SK-N-SH (cell line): ENCODE data around the gene SMIM14. TPM values are rescaled to one million over a fixed set of nuclear protein-coding genes. Genes with fewer than 3 reads are reported as not detected.
A peak's percentile ranks its signal among the peaks of the same experiment; 100 is the strongest.

Experiments
- CTCF ChIA-PET: fragments of 300-600, 350-600 bp; formaldehyde crosslinking; extraction: SDS; loops from one replicate; lab custom pipeline; 2021; lab: Yijun Ruan, JAX
- POLR2A ChIA-PET: fragments of 350-600 bp; sonication (Branson Sonifier 250); formaldehyde crosslinking; extraction: SDS; loops from one replicate; lab custom pipeline; 2020; ENCODE audit warnings: antibody characterized with exemption, inconsistent platforms; lab: Yijun Ruan, JAX
- DNase-seq: peaks from one replicate; pipeline ENCODE4 v3.0.0; 2012
- H2AFZ ChIP-seq: fragments of 200-600 bp; sonication (generic); 2 replicates; pipeline ENCODE4 v1.8.1; 2016; ENCODE audit warnings: antibody characterized with exemption, mild to moderate bottlenecking, low read depth
- H3F3A ChIP-seq: fragments of 200-600 bp; sonication (generic); replicated peaks from 2 replicates; pipeline ENCODE3; 2016; ENCODE audit warnings: antibody characterized with exemption, mild to moderate bottlenecking; ENCODE audit not compliant: insufficient read depth
- H3K27ac ChIP-seq, 2 experiments: fragments of 200-500 bp in 1 of 2; fragments of 200-600 bp in 1 of 2; sonication (Bioruptor generic) in 1 of 2; sonication (generic), shearing (Covaris generic) in 1 of 2; 2 replicates each; pipeline versions ENCODE4 v1.5.1 to v1.6.1; 2014 to 2016; ENCODE audit warnings: low read depth in 2 of 2, inconsistent platforms in 1 of 2, low read length in 1 of 2, mild to moderate bottlenecking in 1 of 2, mixed read lengths in 1 of 2
- H3K27me3 ChIP-seq: fragments of 200-600 bp; sonication (generic), shearing (Covaris generic); 2 replicates; pipeline ENCODE4 v1.6.1; 2016; ENCODE audit warnings: mixed run types; ENCODE audit not compliant: insufficient read depth
- H3K36me3 ChIP-seq, 2 experiments: fragments of 200-500 bp in 1 of 2; fragments of 200-600 bp in 1 of 2; sonication (Bioruptor generic) in 1 of 2; sonication (generic) in 1 of 2; replicated peaks in 1 of 2; 2 replicates each; pipeline versions ENCODE3 to v1.5.1; 2014 to 2016; ENCODE audit warnings: low read length in 1 of 2, mild to moderate bottlenecking in 1 of 2; ENCODE audit not compliant: insufficient read depth in 2 of 2, control insufficient read depth in 1 of 2
- H3K4me1 ChIP-seq, 2 experiments: fragments of 200-500 bp in 1 of 2; fragments of 200-600 bp in 1 of 2; sonication (Bioruptor generic) in 1 of 2; sonication (generic), shearing (Covaris generic) in 1 of 2; 2 replicates each; pipeline versions ENCODE4 v1.5.1 to v1.6.1; 2014 to 2016; ENCODE audit warnings: low read depth in 1 of 2, low read length in 1 of 2, mixed run types in 1 of 2; ENCODE audit not compliant: insufficient read depth in 2 of 2, control insufficient read depth in 1 of 2
- H3K4me2 ChIP-seq: fragments of 200-600 bp; sonication (generic), shearing (Covaris generic); 2 replicates; pipeline ENCODE4 v1.6.1; 2017; ENCODE audit warnings: mixed run types
- H3K4me3 ChIP-seq, 2 experiments: fragments of 200-500 bp in 1 of 2; fragments of 200-600 bp in 1 of 2; sonication (Bioruptor generic) in 1 of 2; sonication (generic), shearing (Covaris generic) in 1 of 2; 2 replicates each; pipeline versions ENCODE4 v1.5.1 to v1.8.1; 2014 to 2016; ENCODE audit warnings: low read depth in 2 of 2, inconsistent platforms in 1 of 2, low read length in 1 of 2, mild to moderate bottlenecking in 1 of 2, mixed read lengths in 1 of 2, moderate library complexity in 1 of 2
- H3K79me2 ChIP-seq: fragments of 200-600 bp; sonication (generic); 2 replicates; pipeline ENCODE4 v1.8.1; 2017; ENCODE audit warnings: mild to moderate bottlenecking; ENCODE audit not compliant: insufficient read depth
- H3K9ac ChIP-seq: fragments of 200-600 bp; sonication (generic); 2 replicates; pipeline ENCODE4 v1.6.1; 2017; ENCODE audit warnings: mixed run types
- H3K9me2 ChIP-seq: fragments of 200-600 bp; sonication (generic); 2 replicates; pipeline ENCODE4 v1.6.1; 2017; ENCODE audit warnings: mixed run types
- H3K9me3 ChIP-seq: fragments of 200-600 bp; sonication (generic); 2 replicates; pipeline ENCODE4 v1.6.1; 2017; ENCODE audit warnings: mixed run types, mild to moderate bottlenecking, moderate library complexity
- H4K20me1 ChIP-seq: fragments of 200-600 bp; sonication (generic); 2 replicates; pipeline ENCODE4 v1.6.1; 2017; ENCODE audit warnings: mild to moderate bottlenecking, mixed run types; ENCODE audit not compliant: insufficient read depth
- CHD2 ChIP-seq: fragments of 150-350 bp; IDR thresholded peaks from 2 replicates; pipeline ENCODE4 v1.6.1; 2018; ENCODE audit warnings: low read length; ENCODE audit not compliant: partially characterized antibody
- ELF1 ChIP-seq: IDR thresholded peaks from 2 replicates; pipeline ENCODE4 v1.4.0; 2012
- EP300 ChIP-seq, 2 experiments: IDR thresholded peaks; 2 replicates each; pipeline versions ENCODE4 v1.4.0 to v1.6.1; 2012; ENCODE audit warnings: borderline replicate concordance in 1 of 2, low read depth in 1 of 2, low read length in 1 of 2
- FOSL2 ChIP-seq: IDR thresholded peaks from 2 replicates; pipeline ENCODE4 v1.4.0; 2012; ENCODE audit warnings: low read depth, mild to moderate bottlenecking, moderate library complexity, borderline replicate concordance
- FOXJ3 ChIP-seq: sonication (generic); formaldehyde crosslinking; IDR thresholded peaks from 2 replicates; pipeline ENCODE4 v1.5.1; 2020; ENCODE audit warnings: mild to moderate bottlenecking, missing genetic modification reagents
- GABPA ChIP-seq: IDR thresholded peaks from 2 replicates; pipeline ENCODE4 v1.4.0; 2012; ENCODE audit warnings: low read depth, mild to moderate bottlenecking
- GATA2 ChIP-seq: sonication (generic); formaldehyde crosslinking; IDR thresholded peaks from 2 replicates; pipeline ENCODE4 v1.5.0; 2020; ENCODE audit warnings: mild to moderate bottlenecking, missing genetic modification reagents
- JUND ChIP-seq: IDR thresholded peaks from 2 replicates; pipeline ENCODE4 v1.4.0; 2012
- MEF2A ChIP-seq: IDR thresholded peaks from 2 replicates; pipeline ENCODE4 v1.4.0; 2012; ENCODE audit warnings: low read depth, borderline replicate concordance
- MXI1 ChIP-seq: IDR thresholded peaks from 2 replicates; pipeline ENCODE4 v1.6.1; 2012; ENCODE audit warnings: mild to moderate bottlenecking, low read depth, low read length, improper control_type of control experiment
- NFIC ChIP-seq: IDR thresholded peaks from 2 replicates; pipeline ENCODE4 v1.4.0; 2012; ENCODE audit warnings: borderline replicate concordance
- RAD21 ChIP-seq: IDR thresholded peaks from 2 replicates; pipeline ENCODE4 v1.6.1; 2012; ENCODE audit warnings: mild to moderate bottlenecking, low read length
- RCOR1 ChIP-seq: fragments of 150-350 bp; IDR thresholded peaks from 2 replicates; pipeline ENCODE4 v1.6.1; 2017; ENCODE audit warnings: antibody characterized with exemption, low read length
- RFX5 ChIP-seq: IDR thresholded peaks from 2 replicates; pipeline ENCODE4 v1.6.1; 2012; ENCODE audit warnings: mild to moderate bottlenecking, improper control_type of control experiment, low read length
- RXRA ChIP-seq: IDR thresholded peaks from 2 replicates; pipeline ENCODE4 v1.4.0; 2012; ENCODE audit warnings: low read depth, mild to moderate bottlenecking, borderline replicate concordance
- SIN3A ChIP-seq: IDR thresholded peaks from 2 replicates; pipeline ENCODE4 v1.6.1; 2012; ENCODE audit warnings: low read depth, mild to moderate bottlenecking, low read length, moderate library complexity, borderline replicate concordance
- SMC3 ChIP-seq: IDR thresholded peaks from 2 replicates; pipeline ENCODE4 v1.6.1; 2012; ENCODE audit warnings: low read depth, low read length, improper control_type of control experiment
- TAF1 ChIP-seq: IDR thresholded peaks from 2 replicates; pipeline ENCODE4 v1.6.1; 2012; ENCODE audit warnings: low read depth, mild to moderate bottlenecking, low read length, moderate library complexity, borderline replicate concordance
- TEAD4 ChIP-seq: IDR thresholded peaks from 2 replicates; pipeline ENCODE4 v1.4.0; 2012; ENCODE audit warnings: mild to moderate bottlenecking, borderline replicate concordance; ENCODE audit not compliant: insufficient read depth
- YY1 ChIP-seq: IDR thresholded peaks from 2 replicates; pipeline ENCODE4 v1.4.0; 2012; ENCODE audit warnings: low read depth, mild to moderate bottlenecking
- WGBS: methylation state at CpG from one replicate; pipeline ENCODE4 v1.1.6; 2017; ENCODE audit warnings: low lambda C conversion rate; 5-methylcytosine and 5-hydroxymethylcytosine counted together
- polyA plus RNA-seq, 3 experiments: library from polyadenylated mRNA; depleted of rRNA; stranded (reverse); fragments of >200 nt; gene quantifications; 2 replicates each; pipeline ENCODE4 v1.2.3, GENCODE V29; 2012
- TF ChIP-seq, protein P1 (sequence below): fragments of 200-600 bp; sonication (generic); IDR thresholded peaks from 2 replicates; pipeline ENCODE4 v1.6.1; 2017; ENCODE audit warnings: antibody characterized with exemption, mild to moderate bottlenecking, moderate library complexity
- TF ChIP-seq, protein P2 (sequence below): IDR thresholded peaks from 2 replicates; pipeline ENCODE4 v1.6.1; 2012; ENCODE audit warnings: mild to moderate bottlenecking, low read depth, low read length, moderate library complexity
- TF ChIP-seq, protein P3 (sequence below): fragments of 150-350 bp; IDR thresholded peaks from 2 replicates; pipeline ENCODE4 v1.6.1; 2017; ENCODE audit warnings: antibody characterized with exemption, low read length, low read depth, borderline replicate concordance
- TF ChIP-seq, protein P4 (sequence below): IDR thresholded peaks from 2 replicates; pipeline ENCODE4; 2012
- TF ChIP-seq, protein P5 (sequence below): IDR thresholded peaks from 2 replicates; pipeline ENCODE4 v1.4.0; 2012; ENCODE audit warnings: low read depth

The SMIM14 gene
- polyA plus RNA-seq (2012; rRNA removed), result 11.1 and 12.6 TPM in 2 replicates
- 16.5 and 20.9 TPM in 2 replicates for polyA plus RNA-seq (2012; cell fraction: cytosol; rRNA removed)
- 4.1 and 7.2 TPM in 2 replicates for polyA plus RNA-seq (2012; cell fraction: nucleus; rRNA removed)

DNA sequence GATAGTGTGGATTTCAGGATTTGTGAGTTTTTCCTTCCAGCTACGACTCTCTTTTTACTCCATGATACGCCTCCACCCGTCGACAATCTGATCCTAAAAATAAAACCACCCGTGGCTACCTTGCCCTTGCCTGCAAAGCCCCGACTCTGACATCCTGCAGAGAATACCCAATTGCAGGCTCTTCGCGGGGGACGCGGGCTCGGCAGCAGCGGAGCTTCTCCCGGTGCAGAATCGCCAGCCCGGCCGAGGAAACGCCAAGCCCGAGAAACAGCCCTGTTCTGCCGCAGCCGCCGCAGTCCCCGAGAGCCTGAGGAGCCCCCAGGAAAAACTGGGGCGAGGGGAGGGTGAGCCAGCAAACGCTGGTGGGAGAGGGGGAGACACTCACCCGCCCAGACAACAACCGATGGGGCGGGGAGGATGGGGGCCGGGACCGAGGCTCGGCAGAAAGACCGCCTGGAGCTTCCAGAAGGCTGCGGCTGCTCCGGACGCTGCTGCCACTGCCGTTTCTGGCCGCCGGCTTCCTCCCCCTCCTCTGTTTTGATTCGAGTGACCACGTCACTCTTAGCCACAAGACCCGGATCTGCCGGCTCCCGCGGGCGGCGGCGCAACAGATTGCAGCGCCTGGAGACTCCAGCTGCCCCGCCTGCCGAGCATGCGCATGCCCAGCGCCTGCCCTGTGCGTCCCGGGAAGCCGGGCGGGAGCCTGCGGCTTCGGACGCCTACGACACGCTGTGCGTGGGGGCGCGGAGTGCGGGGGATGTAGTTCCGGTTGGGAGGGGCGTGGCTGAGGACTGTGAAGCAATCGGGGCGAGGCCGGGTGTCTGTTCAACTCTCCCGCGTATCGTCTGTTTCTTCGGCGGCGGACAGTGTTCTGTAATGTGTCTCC, at the start of gene SMIM14:
Gene SMIM14, minus strand, starts transcription at position 512 of the 886 bp plus-strand sequence. CDS start 33,720 bp downstream, outside the sequence.
- Histone ChIP-seq H3K4me2 (peak within 1 kb of the TSS; percentile 96), H3K79me2 (peaks cover 50% of the 10 kb centered on the region), H3K9me3 (no peaks in the 10 kb centered on the region), H3K27ac (peak within 1 kb of the TSS; percentile 91 to 99), H3K27me3 (no peaks in the 10 kb centered on the region), H4K20me1 (no peaks in the 10 kb centered on the region), H3K9me2 (no peaks in the 10 kb centered on the region), H3K4me3 (peak within 1 kb of the TSS; percentile 85), H3K9ac (peak within 1 kb of the TSS; percentile 97), H3K4me1 (peaks cover 5 to 6% of the 10 kb centered on the region in 2 experiments; a peak in 3 of 4 replicates), H3K36me3 (no peaks in the 10 kb centered on the region), H3F3A (peaks cover 31% of the 10 kb centered on the region), H2AFZ (peak within 1 kb of the TSS; percentile 96)
- DNase-seq, result peak; percentile 98
- CTCF ChIA-PET, result interaction anchor here (0.9 to 5.7 kb wide), 6 partner anchors 12 to 340 kb away, joined by 3 to 30 read pairs (median 4); no protein-coding TSS in a partner anchor
- POLR2A ChIA-PET, result interaction anchor here (0.6 to 3.0 kb wide), 11 partner anchors 8 to 1618 kb away, joined by 3 to 40 read pairs (median 3); partner anchors contain the start of genes LIAS, RPL9, UBE2K and UCHL1
- 0% methylated on average over 33 of the region's 75 CpGs for WGBS
- TF ChIP-seq MXI1 (peak; percentile 86), RAD21 (no peak), GABPA (peak; percentile 79), GATA2 (CRISPR knock-in tag) (no peak), JUND (no peak), FOSL2 (no peak), TEAD4 (no peak), RCOR1 (no peak), SIN3A (peak; percentile 87; the same call in 1 of the 2 replicates), NFIC (no peak), TAF1 (peak; percentile 57), RFX5 (0 out of 2 replicates have a peak, but pooled peaks have one; percentile 39), CHD2 (peak; percentile 89), MEF2A (no peak), EP300 (IDR thresholded peaks at IDR 0.05; ENCODE audit: borderline replicate concordance in 1 of 2, low read depth in 1 of 2, low read length in 1 of 2) (peak; percentile 7 to 42; a peak in 2 of 4 replicates), FOXJ3 (CRISPR knock-in tag) (peak; percentile 28; the same call in 1 of the 2 replicates), RXRA (no peak), ELF1 (peak; percentile 70), YY1 (no peak), SMC3 (no peak)
- TF ChIP-seq, protein P1, sequence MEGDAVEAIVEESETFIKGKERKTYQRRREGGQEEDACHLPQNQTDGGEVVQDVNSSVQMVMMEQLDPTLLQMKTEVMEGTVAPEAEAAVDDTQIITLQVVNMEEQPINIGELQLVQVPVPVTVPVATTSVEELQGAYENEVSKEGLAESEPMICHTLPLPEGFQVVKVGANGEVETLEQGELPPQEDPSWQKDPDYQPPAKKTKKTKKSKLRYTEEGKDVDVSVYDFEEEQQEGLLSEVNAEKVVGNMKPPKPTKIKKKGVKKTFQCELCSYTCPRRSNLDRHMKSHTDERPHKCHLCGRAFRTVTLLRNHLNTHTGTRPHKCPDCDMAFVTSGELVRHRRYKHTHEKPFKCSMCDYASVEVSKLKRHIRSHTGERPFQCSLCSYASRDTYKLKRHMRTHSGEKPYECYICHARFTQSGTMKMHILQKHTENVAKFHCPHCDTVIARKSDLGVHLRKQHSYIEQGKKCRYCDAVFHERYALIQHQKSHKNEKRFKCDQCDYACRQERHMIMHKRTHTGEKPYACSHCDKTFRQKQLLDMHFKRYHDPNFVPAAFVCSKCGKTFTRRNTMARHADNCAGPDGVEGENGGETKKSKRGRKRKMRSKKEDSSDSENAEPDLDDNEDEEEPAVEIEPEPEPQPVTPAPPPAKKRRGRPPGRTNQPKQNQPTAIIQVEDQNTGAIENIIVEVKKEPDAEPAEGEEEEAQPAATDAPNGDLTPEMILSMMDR, result no peak
- TF ChIP-seq, protein P2, sequence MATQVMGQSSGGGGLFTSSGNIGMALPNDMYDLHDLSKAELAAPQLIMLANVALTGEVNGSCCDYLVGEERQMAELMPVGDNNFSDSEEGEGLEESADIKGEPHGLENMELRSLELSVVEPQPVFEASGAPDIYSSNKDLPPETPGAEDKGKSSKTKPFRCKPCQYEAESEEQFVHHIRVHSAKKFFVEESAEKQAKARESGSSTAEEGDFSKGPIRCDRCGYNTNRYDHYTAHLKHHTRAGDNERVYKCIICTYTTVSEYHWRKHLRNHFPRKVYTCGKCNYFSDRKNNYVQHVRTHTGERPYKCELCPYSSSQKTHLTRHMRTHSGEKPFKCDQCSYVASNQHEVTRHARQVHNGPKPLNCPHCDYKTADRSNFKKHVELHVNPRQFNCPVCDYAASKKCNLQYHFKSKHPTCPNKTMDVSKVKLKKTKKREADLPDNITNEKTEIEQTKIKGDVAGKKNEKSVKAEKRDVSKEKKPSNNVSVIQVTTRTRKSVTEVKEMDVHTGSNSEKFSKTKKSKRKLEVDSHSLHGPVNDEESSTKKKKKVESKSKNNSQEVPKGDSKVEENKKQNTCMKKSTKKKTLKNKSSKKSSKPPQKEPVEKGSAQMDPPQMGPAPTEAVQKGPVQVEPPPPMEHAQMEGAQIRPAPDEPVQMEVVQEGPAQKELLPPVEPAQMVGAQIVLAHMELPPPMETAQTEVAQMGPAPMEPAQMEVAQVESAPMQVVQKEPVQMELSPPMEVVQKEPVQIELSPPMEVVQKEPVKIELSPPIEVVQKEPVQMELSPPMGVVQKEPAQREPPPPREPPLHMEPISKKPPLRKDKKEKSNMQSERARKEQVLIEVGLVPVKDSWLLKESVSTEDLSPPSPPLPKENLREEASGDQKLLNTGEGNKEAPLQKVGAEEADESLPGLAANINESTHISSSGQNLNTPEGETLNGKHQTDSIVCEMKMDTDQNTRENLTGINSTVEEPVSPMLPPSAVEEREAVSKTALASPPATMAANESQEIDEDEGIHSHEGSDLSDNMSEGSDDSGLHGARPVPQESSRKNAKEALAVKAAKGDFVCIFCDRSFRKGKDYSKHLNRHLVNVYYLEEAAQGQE, result peak; percentile 49; the same call in 1 of the 2 replicates
- TF ChIP-seq, protein P3, sequence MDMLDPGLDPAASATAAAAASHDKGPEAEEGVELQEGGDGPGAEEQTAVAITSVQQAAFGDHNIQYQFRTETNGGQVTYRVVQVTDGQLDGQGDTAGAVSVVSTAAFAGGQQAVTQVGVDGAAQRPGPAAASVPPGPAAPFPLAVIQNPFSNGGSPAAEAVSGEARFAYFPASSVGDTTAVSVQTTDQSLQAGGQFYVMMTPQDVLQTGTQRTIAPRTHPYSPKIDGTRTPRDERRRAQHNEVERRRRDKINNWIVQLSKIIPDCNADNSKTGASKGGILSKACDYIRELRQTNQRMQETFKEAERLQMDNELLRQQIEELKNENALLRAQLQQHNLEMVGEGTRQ, result no peak
- TF ChIP-seq, protein P4, sequence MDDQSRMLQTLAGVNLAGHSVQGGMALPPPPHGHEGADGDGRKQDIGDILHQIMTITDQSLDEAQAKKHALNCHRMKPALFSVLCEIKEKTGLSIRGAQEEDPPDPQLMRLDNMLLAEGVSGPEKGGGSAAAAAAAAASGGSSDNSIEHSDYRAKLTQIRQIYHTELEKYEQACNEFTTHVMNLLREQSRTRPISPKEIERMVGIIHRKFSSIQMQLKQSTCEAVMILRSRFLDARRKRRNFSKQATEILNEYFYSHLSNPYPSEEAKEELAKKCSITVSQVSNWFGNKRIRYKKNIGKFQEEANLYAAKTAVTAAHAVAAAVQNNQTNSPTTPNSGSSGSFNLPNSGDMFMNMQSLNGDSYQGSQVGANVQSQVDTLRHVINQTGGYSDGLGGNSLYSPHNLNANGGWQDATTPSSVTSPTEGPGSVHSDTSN, result peak; percentile 21
- TF ChIP-seq, protein P5, sequence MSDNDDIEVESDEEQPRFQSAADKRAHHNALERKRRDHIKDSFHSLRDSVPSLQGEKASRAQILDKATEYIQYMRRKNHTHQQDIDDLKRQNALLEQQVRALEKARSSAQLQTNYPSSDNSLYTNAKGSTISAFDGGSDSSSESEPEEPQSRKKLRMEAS, result peak; percentile 92
